NCI-H345 (cell line): ENCODE measurements around the gene MSH5.

ENCODE experiments used
- DNase-seq: peaks from one replicate; lab custom pipeline; 2025; lab: John Stamatoyannopoulos, UW

The MSH5 gene

GRCh38 chr6:31729979-31730630 lies 9.7 kb upstream of the MSH5 start:
- peak; percentile 78 for DNase-seq

- DNase-seq = no peak
These were observed 9.1 kb upstream of the MSH5 start for GRCh38 chr6:31730631-31731086.

- DNase-seq = no peak
These were observed 7.8 kb upstream of the MSH5 start for GRCh38 chr6:31732029-31732428.

GRCh38 chr6:31733734-31734133 lies 6.1 kb upstream of the MSH5 start:
- no peak for DNase-seq

GRCh38 chr6:31734247-31734820 lies 5.5 kb upstream of the MSH5 start:
- DNase-seq = no peak

- no peak for DNase-seq
These were observed 4.9 kb upstream of the MSH5 start for GRCh38 chr6:31734821-31735406.

- peak; percentile 84 for DNase-seq
These were observed 3.6 kb upstream of the MSH5 start, which contains the start of gene CLIC1 for GRCh38 chr6:31736021-31736767. Gene CLIC1, minus strand, starts transcription at chr6:31736530. Its CDS starts 230 bp downstream, at chr6:31736300.

- DNase-seq = no peak
These were observed 3.0 kb upstream of the MSH5 start for GRCh38 chr6:31736768-31737314.

GRCh38 chr6:31737315-31737990 lies 2.4 kb upstream of the MSH5 start:
- peak; percentile 40 for DNase-seq

GRCh38 chr6:31737991-31738979 lies 1.5 kb upstream of the MSH5 start:
- DNase-seq = peak; percentile 92

GRCh38 chr6:31740397-31741223 lies 805 bp downstream of the MSH5 start:
- no peak for DNase-seq

- DNase-seq = no peak
These were observed 2.0 kb downstream of the MSH5 start for GRCh38 chr6:31741815-31742214.

- DNase-seq = no peak
These were observed 3.1 kb downstream of the MSH5 start for GRCh38 chr6:31742894-31743293.

GRCh38 chr6:31744422-31744821 lies 4.6 kb downstream of the MSH5 start:
- DNase-seq = no peak

- DNase-seq = no peak
These were observed 9.7 kb downstream of the MSH5 start for GRCh38 chr6:31749301-31750036.

- DNase-seq = no peak
These were observed 10.7 kb downstream of the MSH5 start for GRCh38 chr6:31750411-31751022.

GRCh38 chr6:31752739-31753319 lies 13.0 kb downstream of the MSH5 start:
- no peak for DNase-seq

- no peak for DNase-seq
These were observed 18.5 kb downstream of the MSH5 start for GRCh38 chr6:31758281-31758680.
